Osteoblast (primary cell): ENCODE results near the gene RSRC1. TPM values are rescaled to one million over a fixed set of nuclear protein-coding genes. Genes with fewer than 3 reads are reported as not detected.

Source experiments
- DNase-seq: peaks from one replicate; pipeline ENCODE4 v3.0.0; 2011; ENCODE audit warnings: low spot score, mixed read lengths; ENCODE audit not compliant: insufficient read length; ENCODE audit errors: missing footprints
- H2AFZ ChIP-seq: 2 replicates; pipeline ENCODE4 v1.6.0; 2011; ENCODE audit warnings: mild to moderate bottlenecking, low read length
- H3K27ac ChIP-seq: 2 replicates; pipeline ENCODE4 v1.5.1; 2011; ENCODE audit warnings: mild to moderate bottlenecking, low read depth, low read length, moderate library complexity
- H3K27me3 ChIP-seq: 2 replicates; pipeline ENCODE4 v1.6.0; 2012; ENCODE audit warnings: mild to moderate bottlenecking, control low read depth, inconsistent platforms, low read length, moderate library complexity; ENCODE audit not compliant: insufficient read depth
- H3K36me3 ChIP-seq: 2 replicates; pipeline ENCODE4 v1.5.1; 2011; ENCODE audit warnings: mild to moderate bottlenecking, low read length, control low read depth, moderate library complexity; ENCODE audit not compliant: insufficient read depth
- H3K4me1 ChIP-seq: 2 replicates; pipeline ENCODE4 v1.5.1; 2011; ENCODE audit warnings: mild to moderate bottlenecking, low read length, control low read depth, moderate library complexity; ENCODE audit not compliant: insufficient read depth
- H3K4me2 ChIP-seq: 2 replicates; pipeline ENCODE4 v1.6.0; 2011; ENCODE audit warnings: mild to moderate bottlenecking, low read length; ENCODE audit not compliant: insufficient read depth
- H3K4me3 ChIP-seq: fragments of 200-600 bp; sonication (generic); 3 replicates; pipeline ENCODE4 v1.5.1; 2012; ENCODE audit warnings: mild to moderate bottlenecking, low read length, inconsistent platforms; ENCODE audit not compliant: insufficient read depth
- H3K79me2 ChIP-seq: 2 replicates; pipeline ENCODE4 v1.6.0; 2012; ENCODE audit warnings: mild to moderate bottlenecking, low read length, control low read depth, inconsistent platforms; ENCODE audit not compliant: insufficient read depth
- H3K9me3 ChIP-seq: 2 replicates; pipeline ENCODE4 v1.5.1; 2011; ENCODE audit warnings: low read depth, low read length, control low read depth
- H4K20me1 ChIP-seq: 2 replicates; pipeline ENCODE4 v1.6.0; 2012; ENCODE audit warnings: mild to moderate bottlenecking, low read length, control low read depth; ENCODE audit not compliant: insufficient read depth
- total RNA-seq: library from RNA; depleted of rRNA; stranded (reverse); fragments of >200 nt; gene quantifications from 2 replicates; pipeline ENCODE4 v1.2.3, GENCODE V29; 2012
- TF ChIP-seq, protein P1 (sequence below): IDR thresholded peaks from 2 replicates; pipeline ENCODE4 v1.5.1; 2011; ENCODE audit warnings: mild to moderate bottlenecking, low read depth, low read length, moderate library complexity; ENCODE audit errors: extremely low read depth

Gene RSRC1
- total RNA-seq, 1 donor = 69.8 TPM

GRCh38 chr3:158574646-158575045 is 464.8 kb downstream of the RSRC1 start:
- no peak overlapping the region for H3K4me2 ChIP-seq
- no peak overlapping the region for H3K27ac ChIP-seq
- DNase-seq = no peak
- no peaks in the 10 kb centered on the region for H3K79me2 ChIP-seq
- TF ChIP-seq, protein P1, sequence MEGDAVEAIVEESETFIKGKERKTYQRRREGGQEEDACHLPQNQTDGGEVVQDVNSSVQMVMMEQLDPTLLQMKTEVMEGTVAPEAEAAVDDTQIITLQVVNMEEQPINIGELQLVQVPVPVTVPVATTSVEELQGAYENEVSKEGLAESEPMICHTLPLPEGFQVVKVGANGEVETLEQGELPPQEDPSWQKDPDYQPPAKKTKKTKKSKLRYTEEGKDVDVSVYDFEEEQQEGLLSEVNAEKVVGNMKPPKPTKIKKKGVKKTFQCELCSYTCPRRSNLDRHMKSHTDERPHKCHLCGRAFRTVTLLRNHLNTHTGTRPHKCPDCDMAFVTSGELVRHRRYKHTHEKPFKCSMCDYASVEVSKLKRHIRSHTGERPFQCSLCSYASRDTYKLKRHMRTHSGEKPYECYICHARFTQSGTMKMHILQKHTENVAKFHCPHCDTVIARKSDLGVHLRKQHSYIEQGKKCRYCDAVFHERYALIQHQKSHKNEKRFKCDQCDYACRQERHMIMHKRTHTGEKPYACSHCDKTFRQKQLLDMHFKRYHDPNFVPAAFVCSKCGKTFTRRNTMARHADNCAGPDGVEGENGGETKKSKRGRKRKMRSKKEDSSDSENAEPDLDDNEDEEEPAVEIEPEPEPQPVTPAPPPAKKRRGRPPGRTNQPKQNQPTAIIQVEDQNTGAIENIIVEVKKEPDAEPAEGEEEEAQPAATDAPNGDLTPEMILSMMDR = no peak
- H2AFZ ChIP-seq = no peak overlapping the region
- no peaks in the 10 kb centered on the region for H3K27me3 ChIP-seq
- no peak overlapping the region for H3K4me3 ChIP-seq
- H3K36me3 ChIP-seq = no peaks in the 10 kb centered on the region
- no peaks in the 10 kb centered on the region for H4K20me1 ChIP-seq
- H3K4me1 ChIP-seq = peaks cover 9% of the 10 kb centered on the region
- no peaks in the 10 kb centered on the region for H3K9me3 ChIP-seq

DNA sequence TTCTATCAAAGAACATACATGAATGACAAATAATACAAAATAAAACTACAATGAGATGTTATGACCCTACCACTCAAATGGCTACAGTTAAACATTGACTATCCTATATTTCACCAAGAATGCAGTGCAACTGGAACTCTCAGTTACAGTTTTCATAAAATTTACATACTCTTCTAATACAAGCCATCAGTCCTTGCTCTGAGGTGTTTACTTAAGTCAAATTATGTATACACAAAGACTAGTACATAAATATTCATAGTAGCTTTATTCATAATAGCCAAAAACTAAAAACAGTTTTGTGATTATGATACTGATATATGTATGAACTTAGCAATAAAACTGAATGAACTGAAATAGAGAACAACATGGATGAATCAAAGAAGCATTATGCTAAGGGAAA is 480.3 kb downstream of the RSRC1 start:
- Histone ChIP-seq H3K9me3 (no peaks in the 10 kb centered on the region), H3K4me2 (no peak overlapping the region), H4K20me1 (no peaks in the 10 kb centered on the region), H3K27me3 (no peaks in the 10 kb centered on the region), H3K36me3 (no peaks in the 10 kb centered on the region), H2AFZ (no peak overlapping the region), H3K79me2 (no peaks in the 10 kb centered on the region), H3K4me1 (no peaks in the 10 kb centered on the region), H3K27ac (no peak overlapping the region), H3K4me3 (no peak overlapping the region)
- TF ChIP-seq, protein P1 = no peak
- no peak for DNase-seq

Other genes with a start within 250 kb of the RSRC1 start
- gene SHOX2, start 3.7 kb upstream of the RSRC1 start, total RNA-seq = 11.2 and 12.3 TPM in 2 replicates